Middle frontal gyrus (tissue), 1 donor: Measurements from ENCODE around the gene ZP2.
"Not testable (repeated sequence)": the region's sequence is repeated elsewhere in the genome, so short reads cannot be mapped to it uniquely, and the experiment has no call there.

ENCODE experiments used
- DNase-seq: peaks from one replicate; pipeline ENCODE4 v3.0.0-alpha.2; 2015; ENCODE audit warnings: low spot score; ENCODE audit errors: extremely low spot score

ZP2 gene

GRCh38 chr16:21211486-21211885 is at the start of gene ZP2:
Gene ZP2 (minus strand): TSS chr16:21211574. CDS start chr16:21211547, 27 bp downstream.
- no peak for DNase-seq

DNA sequence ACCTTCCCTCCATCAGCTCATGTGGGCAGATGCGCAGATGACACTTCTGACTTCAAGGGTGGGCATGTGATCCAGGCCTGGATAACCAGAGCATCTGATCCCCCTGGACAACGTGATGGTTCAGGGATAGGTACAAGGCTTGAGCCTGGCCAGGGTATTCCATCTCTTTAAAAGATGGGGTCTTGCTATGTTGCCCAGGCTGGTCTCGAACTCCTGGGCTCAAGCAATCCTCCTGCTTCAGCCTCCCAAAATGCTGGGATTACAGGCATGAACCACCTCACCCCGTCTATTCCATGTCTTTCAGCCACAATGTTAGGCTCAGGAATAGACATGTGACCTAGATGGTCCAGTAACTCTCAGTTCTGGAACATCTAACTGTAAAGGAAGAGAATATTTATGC is 45.9 kb upstream of the ZP2 start:
- no peak for DNase-seq

DNA sequence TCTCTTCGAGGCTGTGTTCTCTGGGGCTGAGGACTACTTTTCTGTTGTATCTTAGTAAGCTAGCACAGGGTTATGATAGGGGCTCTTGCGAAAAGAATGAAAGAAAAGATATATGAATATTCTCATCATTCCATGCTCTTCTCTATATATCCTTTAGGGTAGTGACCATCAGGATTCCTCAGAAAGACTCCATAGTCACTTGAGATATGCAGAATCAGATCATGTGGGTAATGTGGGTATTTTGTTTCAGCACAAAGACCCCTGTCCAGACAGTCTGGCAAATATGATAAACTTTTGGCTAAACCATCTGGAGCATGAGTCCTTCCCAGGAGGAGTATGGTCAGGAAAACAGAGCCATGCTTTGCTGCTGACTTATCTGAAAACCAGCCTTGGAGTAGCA is 45.3 kb upstream of the ZP2 start:
- no peak for DNase-seq

DNA sequence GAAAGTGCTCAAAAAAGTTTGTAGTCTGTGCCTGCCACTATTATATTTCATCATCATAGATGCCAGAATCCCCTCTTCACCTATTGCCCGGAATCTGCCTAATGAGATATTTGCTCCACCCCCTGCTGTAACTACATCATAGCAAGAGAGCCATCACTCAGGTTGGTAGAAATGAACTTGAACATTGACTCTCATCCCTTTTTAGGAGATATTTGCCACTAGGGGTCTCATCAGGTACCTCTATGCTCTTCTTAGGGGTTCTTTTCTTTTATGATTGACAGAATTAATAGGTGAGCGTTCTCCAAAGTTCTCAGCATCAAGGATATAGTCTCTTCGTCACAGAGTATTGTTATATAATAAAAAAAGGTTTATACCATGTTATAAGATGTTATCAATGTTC is 42.1 kb upstream of the ZP2 start:
- DNase-seq = no peak

DNA sequence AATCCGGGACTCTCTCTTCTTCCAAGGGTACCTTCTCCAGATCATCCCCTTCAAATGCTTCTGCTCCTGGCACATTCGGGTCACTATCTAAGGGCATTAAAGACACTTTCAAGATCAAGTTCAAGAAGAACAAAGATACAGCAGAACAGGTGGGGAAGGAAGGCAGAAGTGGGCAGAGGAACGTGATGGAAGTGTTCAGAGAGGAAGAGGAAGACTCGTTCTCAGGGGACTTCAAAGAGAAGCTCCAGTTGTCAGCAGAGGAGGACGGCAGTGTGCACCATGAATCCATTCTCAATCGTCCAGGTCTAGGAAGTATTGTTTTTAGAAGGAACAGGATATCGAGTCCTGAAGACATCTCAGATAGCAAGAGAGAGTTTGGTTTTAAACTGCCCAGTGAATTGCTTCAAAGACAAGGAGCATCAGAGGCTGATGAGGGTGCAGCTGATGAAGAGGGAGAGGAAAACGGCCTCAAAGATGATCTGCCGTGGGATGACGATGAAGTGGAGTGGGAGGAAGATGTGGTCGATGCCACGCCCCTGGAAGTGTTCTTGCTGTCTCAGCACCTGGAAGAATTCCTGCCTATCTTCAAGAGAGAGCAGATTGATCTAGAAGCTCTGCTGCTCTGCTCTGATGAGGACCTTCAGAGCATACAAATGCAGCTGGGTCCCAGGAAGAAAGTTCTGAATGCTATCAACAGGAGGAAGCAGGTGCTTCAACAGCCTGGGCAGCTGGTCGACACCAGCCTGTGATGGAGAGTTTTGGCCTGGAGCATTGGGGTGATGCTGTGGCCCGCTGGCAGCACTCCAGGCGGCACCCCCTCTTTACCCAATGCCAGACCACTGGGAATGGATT is 38.9 kb upstream of the ZP2 start:
- DNase-seq = no peak

DNA sequence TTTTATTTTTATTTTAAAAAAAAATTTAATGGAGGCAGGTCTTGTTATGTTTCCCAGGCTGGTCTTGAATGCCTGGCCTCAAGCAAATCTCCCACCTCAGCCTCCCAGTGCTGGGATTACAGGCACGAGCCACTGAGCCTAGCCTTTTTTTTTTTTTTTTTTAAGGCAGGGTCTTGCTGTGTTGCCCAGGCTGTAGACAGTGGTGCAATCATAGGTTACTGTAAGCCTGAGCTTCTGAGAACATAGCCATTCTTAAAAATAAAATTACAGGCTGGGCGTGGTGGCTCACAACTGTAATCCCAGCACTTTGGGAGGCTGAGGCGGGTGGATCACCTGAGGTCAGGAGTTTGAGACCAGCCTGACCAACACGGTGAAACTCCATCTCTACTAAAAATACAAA is 36.8 kb upstream of the ZP2 start:
- DNase-seq = not testable (repeated sequence)

DNA sequence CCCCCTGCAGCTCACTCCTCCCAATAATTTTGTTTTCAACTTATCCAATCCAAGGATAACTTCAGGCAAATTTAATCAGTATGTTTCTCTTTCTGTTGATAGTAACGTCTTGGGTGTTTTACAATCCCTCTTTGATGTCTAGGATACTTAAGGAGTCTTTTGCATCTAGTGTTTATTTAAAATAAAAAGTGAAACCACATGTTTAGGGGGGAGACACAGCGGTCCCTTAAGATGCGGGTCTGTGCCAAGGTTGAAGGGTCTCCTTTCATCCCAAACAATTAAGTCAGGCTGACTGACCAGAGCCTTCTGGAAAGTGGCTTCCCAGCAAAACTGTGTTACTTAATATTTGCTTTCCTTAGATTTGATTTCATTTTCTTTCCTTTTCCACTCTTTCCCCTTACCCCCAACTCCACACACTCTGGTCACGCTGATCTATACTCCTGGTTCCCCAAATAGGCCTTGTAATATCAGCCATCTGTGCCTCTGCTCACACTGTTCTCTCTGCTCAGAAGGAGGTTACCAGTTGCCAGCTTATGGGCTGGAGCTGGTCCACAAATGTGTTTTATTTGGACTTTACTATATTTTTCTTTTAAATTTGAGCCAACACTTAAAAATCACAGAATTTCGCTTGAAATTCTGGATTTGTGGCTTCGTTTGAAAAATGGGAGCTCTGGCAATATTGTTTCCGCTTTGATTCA is 33.3 kb upstream of the ZP2 start:
- DNase-seq = no peak

- no peak for DNase-seq
These were observed 31.4 kb upstream of the ZP2 start for GRCh38 chr16:21242756-21243155.

DNA sequence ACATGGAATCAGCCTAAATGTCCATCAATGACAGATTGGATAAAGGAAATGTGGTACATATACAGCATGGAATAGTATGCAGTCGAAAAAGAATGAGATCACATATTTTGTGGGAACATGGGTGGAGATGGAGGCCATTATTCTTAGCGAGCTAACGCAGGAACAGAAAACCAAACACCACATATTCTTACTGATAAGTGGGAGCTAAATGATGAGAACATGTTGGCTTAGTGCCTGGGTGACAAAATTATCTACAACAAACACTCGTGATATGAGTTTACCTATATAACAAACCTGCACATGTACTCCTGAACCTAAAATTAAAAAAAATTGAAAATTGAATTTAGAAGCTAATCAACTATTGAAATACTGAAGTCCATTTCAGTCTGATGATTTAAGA is 28.3 kb upstream of the ZP2 start:
- no peak for DNase-seq

- DNase-seq = no peak
These were observed 25.5 kb upstream of the ZP2 start for GRCh38 chr16:21236831-21237230.

DNA sequence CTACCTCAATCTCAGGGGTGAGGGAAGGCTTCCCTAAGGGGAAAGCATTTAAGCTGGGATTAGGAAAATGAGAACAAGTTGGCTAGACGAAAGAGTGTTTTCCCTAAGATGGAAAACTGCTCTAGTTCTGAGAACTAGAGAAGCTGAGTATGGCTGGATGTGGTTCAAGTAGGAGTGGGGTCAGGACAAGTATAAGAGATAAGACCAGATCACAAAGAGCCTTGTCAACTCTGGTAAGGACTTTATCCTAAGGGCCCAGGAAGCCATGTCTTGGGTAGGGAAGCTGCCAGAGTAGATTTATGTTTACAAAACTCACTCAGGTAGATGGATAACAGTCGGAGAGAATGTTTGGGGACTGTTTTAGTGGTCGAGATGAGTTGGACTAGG is 23.8 kb upstream of the ZP2 start:
- DNase-seq = no peak

DNA sequence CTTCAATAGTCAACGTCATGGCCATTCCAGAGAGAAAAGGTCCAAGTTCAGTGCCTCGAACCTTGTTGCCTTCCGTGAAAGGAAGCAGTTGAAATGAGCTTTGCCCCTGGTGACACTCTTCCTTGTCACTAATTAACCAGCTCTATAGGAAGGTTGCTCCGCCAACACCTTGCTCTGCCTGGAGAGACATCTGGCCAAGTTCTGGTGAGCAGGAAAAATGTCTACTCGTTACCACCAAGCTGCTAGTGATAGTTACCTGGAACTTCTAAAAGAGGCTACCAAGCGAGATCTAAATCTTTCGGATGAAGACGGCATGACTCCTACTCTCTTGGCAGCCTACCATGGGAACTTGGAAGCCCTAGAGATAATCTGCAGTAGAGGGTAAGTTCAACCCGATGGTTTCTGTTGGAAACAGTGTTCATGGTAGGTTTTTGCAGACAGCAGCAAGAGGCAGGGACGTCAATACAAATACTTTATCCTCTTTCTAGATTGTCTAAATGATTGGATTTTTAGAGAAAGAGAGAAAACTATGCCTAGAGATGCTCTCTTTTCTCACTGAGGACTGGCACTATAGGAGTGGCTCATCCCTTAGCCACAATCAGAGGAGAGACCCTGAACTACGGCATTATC is 22.3 kb upstream of the ZP2 start, which contains the start of gene ANKS4B:
Gene ANKS4B, plus strand, starts transcription at position 179 of the 630 bp plus-strand sequence. Its CDS starts 39 bp downstream, at position 218.
- no peak for DNase-seq

DNA sequence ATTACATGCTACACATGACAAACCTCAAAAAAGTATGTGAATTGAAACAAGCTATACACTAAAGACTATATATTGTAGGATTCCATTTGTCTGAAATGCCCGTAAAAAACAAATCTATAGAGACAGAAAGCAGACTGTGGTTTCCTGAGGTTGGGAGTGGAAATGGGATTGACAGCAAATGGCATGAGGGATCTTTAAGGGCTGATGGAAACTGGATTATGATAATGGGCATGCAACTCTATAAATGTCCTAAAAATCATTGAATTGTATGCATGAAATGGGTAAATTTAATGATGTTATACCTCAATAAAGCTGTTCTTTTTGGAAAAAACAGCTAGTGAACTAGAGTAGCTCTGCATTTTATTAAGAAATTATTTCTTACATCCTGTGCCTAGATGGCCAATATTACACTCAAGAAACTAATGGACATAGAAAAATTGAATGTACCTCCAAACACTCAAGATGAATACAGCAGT is 21.7 kb upstream of the ZP2 start:
- no peak for DNase-seq

DNA sequence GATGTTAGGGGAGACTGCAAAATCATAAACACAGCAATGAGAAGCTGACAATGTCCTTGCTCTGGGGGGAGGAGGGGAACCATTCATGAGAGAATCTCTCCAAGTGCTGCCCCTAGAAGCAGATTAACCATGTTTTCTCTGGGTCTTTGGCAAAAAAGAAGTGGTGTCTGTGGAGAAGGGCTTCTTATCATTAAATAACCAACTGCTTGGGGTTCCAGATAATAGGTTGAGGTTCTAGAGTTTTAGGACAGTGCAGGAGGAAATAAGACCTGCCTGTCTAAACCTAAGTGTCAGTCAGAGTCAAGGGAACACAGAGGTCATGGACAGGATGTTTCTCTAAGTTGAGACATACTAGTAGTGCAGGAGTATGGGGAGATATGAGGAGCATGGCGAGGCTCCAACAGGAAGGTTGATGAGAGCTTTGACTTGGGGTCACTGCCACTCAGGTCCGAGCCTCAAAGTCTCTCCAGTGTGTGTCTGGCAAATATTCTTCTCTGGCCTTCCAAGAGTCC is 17.0 kb upstream of the ZP2 start:
- DNase-seq = no peak

DNA sequence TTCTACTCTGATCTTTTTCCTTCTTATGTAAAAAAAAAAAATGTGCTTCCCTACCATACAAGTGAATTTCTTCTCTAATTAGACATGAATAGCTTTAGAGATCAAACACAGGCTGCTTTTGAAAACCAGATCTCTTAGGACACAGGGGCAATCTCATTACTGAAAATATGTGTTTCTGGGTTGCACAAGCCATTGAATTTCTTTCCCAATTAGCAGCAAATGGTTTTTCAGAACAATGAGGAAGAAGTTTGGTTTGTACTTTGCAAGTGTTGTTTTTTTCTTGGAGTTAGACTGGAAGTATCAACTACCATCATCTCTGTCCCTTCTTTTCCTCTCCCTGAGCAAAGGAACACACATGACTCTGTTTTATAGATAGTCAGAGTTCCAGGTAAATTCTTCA is 16.5 kb upstream of the ZP2 start:
- DNase-seq = no peak

GRCh38 chr16:21226749-21227148 is 15.4 kb upstream of the ZP2 start:
- peak; percentile 64 for DNase-seq

DNA sequence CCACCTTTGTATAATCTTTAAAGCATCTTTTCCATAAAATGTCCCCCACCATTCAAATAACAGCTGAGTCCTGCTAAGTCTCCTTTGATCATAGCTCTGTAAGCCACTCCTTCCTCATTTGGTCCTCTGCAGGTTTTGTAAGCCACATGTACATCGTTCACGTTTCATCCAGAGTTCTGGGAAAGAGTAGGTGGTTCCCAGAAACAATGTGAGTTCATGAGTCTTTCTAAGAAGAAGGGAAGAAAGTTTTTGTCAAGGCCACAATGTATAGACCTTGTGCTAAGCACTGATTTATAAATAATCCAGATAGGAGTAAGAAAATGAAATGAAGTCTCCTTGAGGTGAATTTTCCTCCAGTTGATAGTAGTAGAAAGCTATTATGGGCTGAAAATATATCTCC is 13.4 kb upstream of the ZP2 start:
- DNase-seq = no peak

GRCh38 chr16:21223787-21224186 is 12.4 kb upstream of the ZP2 start:
- no peak for DNase-seq

- no peak for DNase-seq
These were observed 11.3 kb upstream of the ZP2 start for GRCh38 chr16:21222495-21223337.

DNA sequence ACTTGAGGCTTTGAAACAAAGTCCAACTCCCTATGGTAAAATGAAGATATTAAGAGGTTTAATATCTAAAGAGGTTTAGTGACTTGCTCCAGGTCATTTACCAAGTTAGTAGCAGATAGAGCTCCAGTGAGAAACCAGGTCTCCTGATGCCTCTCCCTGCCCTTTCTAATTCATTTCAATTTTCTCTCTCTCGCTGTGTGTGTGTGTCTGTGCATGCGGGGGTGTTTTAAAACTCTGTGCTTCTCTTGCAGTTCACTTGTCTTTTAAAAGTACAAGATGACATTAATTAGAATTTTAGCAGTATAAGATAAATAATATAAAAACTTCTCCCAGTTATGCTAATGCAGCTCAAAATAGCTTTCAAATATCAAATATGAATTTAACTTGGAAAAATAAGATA is 8.2 kb upstream of the ZP2 start:
- DNase-seq = no peak

- DNase-seq = no peak
These were observed 6.8 kb upstream of the ZP2 start for GRCh38 chr16:21218153-21218552.
